Smooth muscle cell of the brain vasculature (primary cell): ENCODE data around the gene ELOVL6.
"Not testable (repeated sequence)": the region's sequence is repeated elsewhere in the genome, so short reads cannot be mapped to it uniquely, and the experiment has no call there.

Source experiments
- DNase-seq: peaks from one replicate; pipeline ENCODE4 v3.0.0-alpha.2; 2012; ENCODE audit warnings: low read depth, low spot score

The ELOVL6 gene

GRCh38 chr4:110160618-110161017, 37.8 kb downstream of the ELOVL6 start:
- no peak for DNase-seq

- no peak for DNase-seq
These were observed 38.9 kb downstream of the ELOVL6 start for GRCh38 chr4:110159541-110159940.

- DNase-seq = no peak
These were observed 40.8 kb downstream of the ELOVL6 start for GRCh38 chr4:110157580-110157979.

- not testable (repeated sequence) for DNase-seq
These were observed 41.2 kb downstream of the ELOVL6 start for GRCh38 chr4:110157166-110157565.

GRCh38 chr4:110156442-110156841, 42.0 kb downstream of the ELOVL6 start:
- DNase-seq = no peak

GRCh38 chr4:110155654-110156053, 42.8 kb downstream of the ELOVL6 start:
- DNase-seq = no peak

GRCh38 chr4:110154582-110154981, 43.8 kb downstream of the ELOVL6 start:
- DNase-seq = no peak

GRCh38 chr4:110152386-110152785, 46.0 kb downstream of the ELOVL6 start:
- DNase-seq = no peak

- DNase-seq = no peak
These were observed 49.3 kb downstream of the ELOVL6 start for GRCh38 chr4:110149089-110149488.

GRCh38 chr4:110142461-110142860, 56.0 kb downstream of the ELOVL6 start:
- no peak for DNase-seq

GRCh38 chr4:110139815-110140214, 58.6 kb downstream of the ELOVL6 start:
- no peak for DNase-seq

GRCh38 chr4:110139111-110139510, 59.3 kb downstream of the ELOVL6 start:
- no peak for DNase-seq

GRCh38 chr4:110138551-110138950, 59.9 kb downstream of the ELOVL6 start:
- DNase-seq = no peak

GRCh38 chr4:110137829-110138228, 60.6 kb downstream of the ELOVL6 start:
- DNase-seq = no peak

- no peak for DNase-seq
These were observed 62.9 kb downstream of the ELOVL6 start for GRCh38 chr4:110135523-110135922.

GRCh38 chr4:110135076-110135475, 63.3 kb downstream of the ELOVL6 start:
- DNase-seq = no peak

- DNase-seq = no peak
These were observed 64.0 kb downstream of the ELOVL6 start for GRCh38 chr4:110134269-110134869.

- no peak for DNase-seq
These were observed 65.3 kb downstream of the ELOVL6 start for GRCh38 chr4:110132816-110133719.

- no peak for DNase-seq
These were observed 66.5 kb downstream of the ELOVL6 start for GRCh38 chr4:110131916-110132315.

GRCh38 chr4:110130576-110131358, 67.6 kb downstream of the ELOVL6 start:
- DNase-seq = no peak

- no peak for DNase-seq
These were observed 68.9 kb downstream of the ELOVL6 start for GRCh38 chr4:110129544-110129943.

GRCh38 chr4:110128472-110128919, 69.9 kb downstream of the ELOVL6 start:
- DNase-seq = no peak
